ENCODE measurements around the gene FAM76B.

FAM76B gene

GRCh38 chr11:95728094-95728493 is 61.5 kb downstream of the FAM76B start:
- no peak for FAIRE-seq

- FAIRE-seq: no peak
These were observed 62.0 kb downstream of the FAM76B start for GRCh38 chr11:95727620-95728019.

- FAIRE-seq: no peak
These were observed 62.5 kb downstream of the FAM76B start for GRCh38 chr11:95727111-95727510.

GRCh38 chr11:95725196-95725595 is 64.4 kb downstream of the FAM76B start:
- no peak for FAIRE-seq

GRCh38 chr11:95723361-95723942 is 66.1 kb downstream of the FAM76B start:
- no peak for FAIRE-seq

GRCh38 chr11:95720195-95720594 is 69.4 kb downstream of the FAM76B start:
- no peak for FAIRE-seq
